DMS114 treated with DMSO at 0.1 percent for 48 hours (cell line): ENCODE results near the gene COL4A2.

Experiments
- DNase-seq: peaks from one replicate; lab custom pipeline; 2025; ENCODE audit not compliant: unreplicated experiment; lab: John Stamatoyannopoulos, UW

The COL4A2 gene

DNA sequence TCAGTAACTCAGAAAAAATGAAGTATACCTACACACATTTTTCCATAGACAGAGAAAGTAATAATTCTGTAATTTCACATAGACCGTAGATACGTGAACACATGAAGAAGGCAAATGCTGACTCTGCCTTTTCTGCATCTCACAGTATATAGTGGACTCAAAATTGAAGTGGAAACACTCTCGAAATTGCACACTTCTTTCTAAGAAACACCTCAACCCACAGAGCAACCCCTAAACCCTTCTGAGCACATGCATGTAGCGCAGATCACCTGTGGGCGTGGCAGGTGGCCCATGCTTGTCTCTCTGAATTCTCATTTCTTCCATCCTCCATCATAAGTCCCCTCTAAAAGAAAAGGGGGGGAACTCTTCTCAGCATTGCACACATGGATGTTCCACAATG, 34.9 kb upstream of the COL4A2 start:
- no peak for DNase-seq

GRCh38 chr13:110272651-110273050, 34.4 kb upstream of the COL4A2 start:
- no peak for DNase-seq

- DNase-seq = no peak
Measured at GRCh38 chr13:110273254-110273653, 33.8 kb upstream of the COL4A2 start.

DNA sequence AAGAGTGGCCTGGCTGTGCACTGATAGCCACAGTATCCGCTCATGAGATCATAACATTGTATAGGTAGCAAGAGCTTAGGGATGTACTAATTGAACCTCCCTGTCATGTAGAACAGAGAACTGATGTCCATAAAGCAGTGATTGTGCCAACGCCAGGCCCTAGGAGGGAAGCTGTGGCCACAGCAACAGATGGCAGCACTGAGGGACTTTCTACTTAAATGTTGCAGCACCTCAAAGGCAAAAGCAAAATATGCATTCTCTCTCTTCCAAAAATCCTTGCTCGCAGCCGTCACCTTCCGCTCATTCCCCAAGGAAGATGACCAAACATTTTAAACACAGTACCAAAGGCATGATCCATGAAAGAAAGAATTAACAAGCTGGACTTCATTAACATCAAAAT, 32.4 kb upstream of the COL4A2 start:
- no peak for DNase-seq

GRCh38 chr13:110275931-110276552, 31.0 kb upstream of the COL4A2 start:
- no peak for DNase-seq

DNA sequence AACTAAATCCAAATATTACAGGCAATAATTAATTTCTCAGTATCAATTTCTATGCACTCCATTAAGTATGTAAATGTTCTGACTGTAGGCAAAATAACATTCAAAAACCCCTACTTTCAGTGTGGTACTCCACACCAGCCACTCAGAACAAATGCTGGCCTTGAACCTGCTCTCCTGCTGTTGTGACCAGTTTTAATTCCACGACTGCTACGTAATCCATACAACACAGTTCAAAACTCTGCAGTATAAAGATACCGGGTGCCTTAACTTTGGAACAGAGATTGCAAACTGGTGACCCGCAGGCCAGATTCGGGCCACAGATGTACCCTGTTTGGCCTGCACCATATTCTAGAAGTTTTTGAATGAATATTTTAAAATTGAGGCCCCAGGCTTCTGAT, 30.5 kb upstream of the COL4A2 start:
- DNase-seq = no peak

GRCh38 chr13:110277357-110277975, 29.6 kb upstream of the COL4A2 start:
- DNase-seq = no peak

- no peak for DNase-seq
Measured at GRCh38 chr13:110278859-110279258, 28.2 kb upstream of the COL4A2 start.

DNA sequence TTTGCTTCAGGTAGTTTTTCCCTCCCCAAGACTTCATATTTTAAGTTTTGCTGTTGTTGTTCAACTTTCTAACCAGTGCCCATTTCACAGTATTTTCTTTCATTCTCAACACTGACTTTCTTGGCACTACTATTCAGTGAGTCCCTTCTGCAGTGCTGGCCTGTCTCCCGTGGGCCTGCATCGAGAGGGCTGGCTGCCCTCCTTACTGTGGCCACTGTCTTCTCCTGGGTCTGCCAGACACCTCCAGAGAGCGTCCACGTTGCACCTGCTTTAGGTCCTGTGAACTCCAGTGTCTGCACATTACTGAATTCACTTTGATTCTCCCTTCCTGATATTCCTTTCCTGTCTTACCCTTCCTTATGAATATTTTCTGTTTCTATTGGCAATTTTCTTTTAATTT, 27.4 kb upstream of the COL4A2 start:
- no peak for DNase-seq

- DNase-seq = no peak
Measured at GRCh38 chr13:110280231-110280813, 26.8 kb upstream of the COL4A2 start.

- no peak for DNase-seq
Measured at GRCh38 chr13:110280985-110281688, 25.9 kb upstream of the COL4A2 start.

GRCh38 chr13:110281736-110282135, 25.3 kb upstream of the COL4A2 start:
- DNase-seq = no peak

- DNase-seq = no peak
Measured at GRCh38 chr13:110282316-110282841, 24.7 kb upstream of the COL4A2 start.

DNA sequence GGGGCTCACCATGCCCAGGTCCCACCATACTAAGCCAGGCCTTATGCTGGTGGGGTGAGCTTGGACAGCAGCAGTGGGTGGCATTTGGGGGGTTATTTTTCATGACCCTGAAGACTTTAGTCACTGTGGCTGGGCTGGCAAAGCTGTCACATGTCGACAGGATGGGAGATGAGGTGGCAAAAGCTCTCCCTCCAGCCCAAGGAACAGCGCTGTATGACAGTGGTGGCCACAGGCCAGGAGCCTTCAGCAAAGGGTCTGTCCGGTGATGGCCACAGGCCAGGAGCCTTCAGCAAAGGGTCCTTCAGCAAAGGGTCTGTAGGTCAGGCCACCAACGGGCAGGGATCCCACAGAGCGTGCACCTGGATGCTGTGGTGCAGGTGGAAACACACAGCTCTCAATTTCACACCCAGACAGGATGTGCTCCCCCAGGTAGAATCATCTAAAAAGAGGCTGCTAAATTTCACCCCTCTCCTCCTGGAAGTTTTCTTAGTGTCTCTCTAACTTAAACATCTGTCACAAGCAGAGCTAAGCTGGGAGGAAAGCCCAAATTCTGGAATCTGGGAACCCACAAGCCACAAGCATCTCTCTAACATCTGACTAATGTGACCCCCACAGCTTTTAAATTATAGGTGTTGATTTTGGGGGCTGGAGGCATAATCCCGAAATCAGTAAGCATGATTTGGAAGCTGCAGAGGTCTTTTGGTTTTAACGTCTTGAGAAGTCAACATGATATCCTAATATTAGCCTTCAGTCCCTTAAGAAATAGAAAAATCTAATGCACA, 23.2 kb upstream of the COL4A2 start:
- DNase-seq = no peak

DNA sequence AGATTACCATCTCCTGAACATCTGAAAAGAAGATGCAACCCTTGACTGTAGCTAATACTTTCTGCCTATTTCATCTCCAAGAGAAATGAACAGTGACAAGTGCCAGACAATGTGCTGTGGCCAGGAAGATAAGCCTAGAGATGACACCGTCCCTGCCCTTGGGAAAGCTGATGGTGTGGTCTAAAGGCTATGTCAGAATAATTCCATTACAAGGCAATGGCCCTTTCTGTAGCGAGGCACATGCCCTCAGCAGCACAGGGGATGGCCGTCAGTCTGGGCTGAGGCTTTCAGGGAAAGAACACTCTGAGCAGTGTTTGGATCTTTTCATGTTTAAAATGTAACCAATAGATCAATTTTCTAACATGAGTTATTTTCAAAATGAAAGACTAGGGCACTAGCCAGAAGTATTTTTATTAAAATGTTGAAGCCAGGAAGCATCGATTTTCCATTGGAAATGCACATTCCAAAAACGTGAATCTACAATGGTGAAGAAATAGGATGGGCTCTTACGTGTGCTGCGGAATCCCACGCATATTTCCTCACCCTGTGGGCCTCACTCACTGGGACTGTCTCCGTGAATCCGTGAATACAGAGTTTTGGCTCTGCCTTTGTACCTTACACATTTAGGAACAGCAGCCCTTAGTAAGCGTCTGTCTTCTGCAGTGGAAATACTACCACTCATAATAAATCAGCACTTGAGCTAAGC, 22.2 kb upstream of the COL4A2 start:
- no peak for DNase-seq

GRCh38 chr13:110285991-110286832, 20.9 kb upstream of the COL4A2 start:
- DNase-seq = no peak

DNA sequence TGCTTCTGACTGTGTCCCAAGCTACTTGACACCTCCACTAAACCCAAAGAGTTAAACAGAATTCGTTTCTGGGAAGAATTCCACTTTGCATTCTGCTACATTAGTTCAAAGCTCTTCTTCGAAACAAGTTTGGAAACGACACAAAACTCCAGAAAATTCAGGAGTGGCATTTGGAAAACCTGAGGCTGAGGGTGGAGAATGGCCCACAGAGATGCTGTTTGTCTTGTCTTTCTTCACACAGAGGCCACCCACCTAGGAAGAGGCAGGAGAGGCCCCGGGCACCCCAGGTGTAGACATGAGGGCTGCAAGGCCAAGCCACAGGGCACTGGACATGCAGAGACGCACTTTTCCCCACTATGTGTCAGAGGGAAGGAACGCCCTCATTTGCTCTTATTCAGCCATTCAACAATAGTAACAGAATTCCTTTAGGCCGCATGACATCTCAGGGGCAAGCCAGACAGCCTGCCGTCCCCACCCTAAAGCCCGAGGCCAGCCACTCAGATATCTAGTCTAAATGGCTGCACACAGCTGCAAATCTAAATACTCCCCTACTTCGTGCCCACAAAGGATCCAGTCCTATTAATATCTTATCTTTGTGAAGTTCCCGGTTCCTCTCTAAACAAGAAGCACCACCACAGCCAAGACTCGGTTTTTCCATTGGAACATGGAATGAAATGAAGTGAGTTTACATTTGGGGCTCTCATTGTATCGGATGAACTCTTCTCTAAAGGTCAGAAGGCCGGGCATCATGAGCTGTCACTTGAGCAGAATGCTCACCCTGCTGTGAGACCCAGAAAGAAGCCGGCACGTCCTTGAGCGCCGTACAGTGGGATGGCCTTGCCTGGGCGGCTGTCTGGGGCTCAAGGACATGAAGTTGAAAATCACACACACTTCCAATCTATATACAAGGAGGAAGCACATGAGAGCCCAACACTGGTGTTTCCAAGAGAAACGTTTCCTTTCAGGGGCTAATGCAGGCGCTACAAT, 20.0 kb upstream of the COL4A2 start:
- DNase-seq = no peak

DNA sequence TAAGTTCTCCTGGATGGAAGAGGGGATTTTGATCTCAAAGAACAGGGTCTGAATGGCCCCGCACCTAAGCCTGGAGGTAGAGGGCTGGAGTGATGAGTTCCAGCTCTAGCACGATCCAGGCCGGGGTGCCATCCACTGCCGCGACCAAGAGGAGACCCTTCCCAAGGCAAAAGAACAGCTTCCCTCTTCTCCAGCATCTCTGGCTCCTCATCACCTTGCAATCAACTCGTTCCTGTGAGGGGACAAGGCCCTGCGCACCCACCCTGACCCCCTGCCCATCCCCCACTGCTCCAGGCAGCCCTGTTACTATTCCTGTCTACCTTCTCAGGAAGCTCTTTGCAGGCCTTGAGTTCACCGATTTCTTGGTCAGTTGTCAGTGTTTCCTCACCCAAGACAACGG, 17.9 kb upstream of the COL4A2 start:
- DNase-seq = no peak
